GM12878 (cell line): Measurements from ENCODE around the gene SIKE1. TPM values are rescaled to one million over a fixed set of nuclear protein-coding genes. Genes with fewer than 3 reads are reported as not detected.

Experiments
- polyA plus RNA-seq, 11 experiments: library from polyadenylated mRNA; depleted of rRNA in 4 of 11; unstranded in 6 of 11; stranded (reverse) in 5 of 11; fragments of >200 nt; fragmentation: Nextera tagmentation in 4 of 11; fragmentation: Illumina TruSeq in 1 of 11; extraction: Ambion mirVana in 4 of 11; extraction: Trizol in 1 of 11; gene quantifications; 1 replicate in 1 of 11; 2 replicates in 10 of 11; pipeline versions ENCODE4 v1.2.1 to v1.2.3, GENCODE V29; 2011 to 2016; ENCODE audit warnings: inconsistent platforms in 2 of 11, missing spikeins in 2 of 11, low read depth in 1 of 11
- small RNA-seq: library from RNA; depleted of rRNA; stranded (forward); fragments of <200 nt; gene quantifications from one replicate; pipeline ENCODE3, GENCODE V24; 2014
- total RNA-seq, 4 experiments: library from RNA; depleted of rRNA in 3 of 4; stranded (reverse); fragments of >200 nt in 3 of 4; fragmentation: Illumina TruSeq in 1 of 4; extraction: Trizol in 1 of 4; gene quantifications; 2 replicates each; pipeline versions ENCODE4 v1.2.1 to v1.2.3, GENCODE V29; 2013 to 2021

Gene SIKE1
- total and polyA plus RNA-seq, 10 of the 15 experiments (the other 5 are each of a cell fraction or from before 2014, with no cell fraction given), result 10.4 to 67.0 (median 45.5) TPM

Small RNA genes within 50 kb of the gene (small RNA-seq; reads per million reads assigned to genes)
- gene RNY1P13, result not detected

Other genes with a start within 250 kb of the SIKE1 start
- 37.3 and 41.8 TPM in 2 replicates for gene BCAS2, start 199.1 kb downstream of the SIKE1 start, total RNA-seq (2014; rRNA removed)
- 58.3 and 60.2 TPM in 2 replicates for gene BCAS2, start 199.1 kb downstream of the SIKE1 start, total RNA-seq (2014; rRNA removed; fragmentation: Illumina TruSeq; extraction: Trizol)
- gene BCAS2, start 199.1 kb downstream of the SIKE1 start, total RNA-seq (2021), result 35.5 and 38.7 TPM in 2 replicates
- 49.1 and 88.5 TPM in 2 replicates for gene BCAS2, start 199.1 kb downstream of the SIKE1 start, polyA plus RNA-seq (2011; rRNA removed)
- gene BCAS2, start 199.1 kb downstream of the SIKE1 start, polyA plus RNA-seq (2014; fragmentation: Illumina TruSeq; extraction: Trizol), result 61.2 and 77.9 TPM in 2 replicates
- 100 to 1,000 TPM; 121 to 129 TPM for gene BCAS2, start 199.1 kb downstream of the SIKE1 start, polyA plus RNA-seq (2014; fragmentation: Nextera tagmentation; extraction: Ambion mirVana)
- gene BCAS2, start 199.1 kb downstream of the SIKE1 start, polyA plus RNA-seq (2014; rRNA removed), result 39.6 and 45.1 TPM in 2 replicates
- 100 to 1,000 TPM in 1 of 2 experiments, 10 to 100 TPM in 1; 99.6 to 105 TPM for gene BCAS2, start 199.1 kb downstream of the SIKE1 start, polyA plus RNA-seq (2016; fragmentation: Nextera tagmentation; extraction: Ambion mirVana)
- gene DENND2C, start 110.6 kb downstream of the SIKE1 start, total RNA-seq (2014; rRNA removed), result 0.06 TPM in 1 of 2 replicates, not detected in the other
- 0.04 and 0.09 TPM in 2 replicates for gene DENND2C, start 110.6 kb downstream of the SIKE1 start, total RNA-seq (2014; rRNA removed; fragmentation: Illumina TruSeq; extraction: Trizol)
- gene DENND2C, start 110.6 kb downstream of the SIKE1 start, total RNA-seq (2021), result 0.08 TPM in 1 of 2 replicates, not detected in the other
- gene DENND2C, start 110.6 kb downstream of the SIKE1 start, polyA plus RNA-seq (2011; rRNA removed), result 0.01 and 0.09 TPM in 2 replicates
- 0.08 and 0.10 TPM in 2 replicates for gene DENND2C, start 110.6 kb downstream of the SIKE1 start, polyA plus RNA-seq (2014; fragmentation: Illumina TruSeq; extraction: Trizol)
- not detected for gene DENND2C, start 110.6 kb downstream of the SIKE1 start, polyA plus RNA-seq (2014; fragmentation: Nextera tagmentation; extraction: Ambion mirVana)
- 0.03 and 0.06 TPM in 2 replicates for gene DENND2C, start 110.6 kb downstream of the SIKE1 start, polyA plus RNA-seq (2014; rRNA removed)
- gene DENND2C, start 110.6 kb downstream of the SIKE1 start, polyA plus RNA-seq (2016; fragmentation: Nextera tagmentation; extraction: Ambion mirVana), result under 1 TPM in 1 of 2 experiments, not detected in 1; 0.07 TPM
- not detected in 2 replicates for gene AMPD1, start 85.1 kb downstream of the SIKE1 start, total RNA-seq (2014; rRNA removed)
- gene AMPD1, start 85.1 kb downstream of the SIKE1 start, total RNA-seq (2014; rRNA removed; fragmentation: Illumina TruSeq; extraction: Trizol), result not detected in 2 replicates
- gene AMPD1, start 85.1 kb downstream of the SIKE1 start, total RNA-seq (2021), result not detected in 2 replicates
- not detected in 2 replicates for gene AMPD1, start 85.1 kb downstream of the SIKE1 start, polyA plus RNA-seq (2011; rRNA removed)
- 0.12 TPM in 1 of 2 replicates, not detected in the other for gene AMPD1, start 85.1 kb downstream of the SIKE1 start, polyA plus RNA-seq (2014; fragmentation: Illumina TruSeq; extraction: Trizol)
- not detected for gene AMPD1, start 85.1 kb downstream of the SIKE1 start, polyA plus RNA-seq (2014; fragmentation: Nextera tagmentation; extraction: Ambion mirVana)
- gene AMPD1, start 85.1 kb downstream of the SIKE1 start, polyA plus RNA-seq (2014; rRNA removed), result 0.14 TPM in 1 of 2 replicates, not detected in the other
- under 1 TPM in 1 of 2 experiments, not detected in 1; 0.30 TPM for gene AMPD1, start 85.1 kb downstream of the SIKE1 start, polyA plus RNA-seq (2016; fragmentation: Nextera tagmentation; extraction: Ambion mirVana)
- gene NRAS, start 63.9 kb downstream of the SIKE1 start, total RNA-seq (2014; rRNA removed), result 65.7 and 81.7 TPM in 2 replicates
- gene NRAS, start 63.9 kb downstream of the SIKE1 start, total RNA-seq (2014; rRNA removed; fragmentation: Illumina TruSeq; extraction: Trizol), result 71.3 and 72.0 TPM in 2 replicates
- gene NRAS, start 63.9 kb downstream of the SIKE1 start, total RNA-seq (2021), result 48.6 and 49.9 TPM in 2 replicates
- 73.2 and 110 TPM in 2 replicates for gene NRAS, start 63.9 kb downstream of the SIKE1 start, polyA plus RNA-seq (2011; rRNA removed)
- 67.0 and 91.3 TPM in 2 replicates for gene NRAS, start 63.9 kb downstream of the SIKE1 start, polyA plus RNA-seq (2014; fragmentation: Illumina TruSeq; extraction: Trizol)
- gene NRAS, start 63.9 kb downstream of the SIKE1 start, polyA plus RNA-seq (2014; fragmentation: Nextera tagmentation; extraction: Ambion mirVana), result 10 to 100 TPM; 31.7 to 33.0 TPM
- 31.6 and 36.7 TPM in 2 replicates for gene NRAS, start 63.9 kb downstream of the SIKE1 start, polyA plus RNA-seq (2014; rRNA removed)
- 10 to 100 TPM; 66.7 to 68.1 TPM for gene NRAS, start 63.9 kb downstream of the SIKE1 start, polyA plus RNA-seq (2016; fragmentation: Nextera tagmentation; extraction: Ambion mirVana)
- gene CSDE1, start 22.7 kb downstream of the SIKE1 start, total RNA-seq (2014; rRNA removed), result 263 and 310 TPM in 2 replicates
- gene CSDE1, start 22.7 kb downstream of the SIKE1 start, total RNA-seq (2014; rRNA removed; fragmentation: Illumina TruSeq; extraction: Trizol), result 390 and 393 TPM in 2 replicates
- 389 and 404 TPM in 2 replicates for gene CSDE1, start 22.7 kb downstream of the SIKE1 start, total RNA-seq (2021)
- 294 and 451 TPM in 2 replicates for gene CSDE1, start 22.7 kb downstream of the SIKE1 start, polyA plus RNA-seq (2011; rRNA removed)
- gene CSDE1, start 22.7 kb downstream of the SIKE1 start, polyA plus RNA-seq (2014; fragmentation: Illumina TruSeq; extraction: Trizol), result 321 and 392 TPM in 2 replicates
- 100 to 1,000 TPM; 130 to 143 TPM for gene CSDE1, start 22.7 kb downstream of the SIKE1 start, polyA plus RNA-seq (2014; fragmentation: Nextera tagmentation; extraction: Ambion mirVana)
- 160 and 185 TPM in 2 replicates for gene CSDE1, start 22.7 kb downstream of the SIKE1 start, polyA plus RNA-seq (2014; rRNA removed)
- 100 to 1,000 TPM; 226 to 229 TPM for gene CSDE1, start 22.7 kb downstream of the SIKE1 start, polyA plus RNA-seq (2016; fragmentation: Nextera tagmentation; extraction: Ambion mirVana)
- gene SYCP1, start 74.2 kb upstream of the SIKE1 start, total RNA-seq (2014; rRNA removed), result not detected in 2 replicates
- not detected in 2 replicates for gene SYCP1, start 74.2 kb upstream of the SIKE1 start, total RNA-seq (2014; rRNA removed; fragmentation: Illumina TruSeq; extraction: Trizol)
- not detected in 2 replicates for gene SYCP1, start 74.2 kb upstream of the SIKE1 start, total RNA-seq (2021)
- gene SYCP1, start 74.2 kb upstream of the SIKE1 start, polyA plus RNA-seq (2011; rRNA removed), result not detected in 2 replicates
- not detected in 2 replicates for gene SYCP1, start 74.2 kb upstream of the SIKE1 start, polyA plus RNA-seq (2014; fragmentation: Illumina TruSeq; extraction: Trizol)
- not detected for gene SYCP1, start 74.2 kb upstream of the SIKE1 start, polyA plus RNA-seq (2014; fragmentation: Nextera tagmentation; extraction: Ambion mirVana)
- gene SYCP1, start 74.2 kb upstream of the SIKE1 start, polyA plus RNA-seq (2014; rRNA removed), result not detected in 2 replicates
- not detected for gene SYCP1, start 74.2 kb upstream of the SIKE1 start, polyA plus RNA-seq (2016; fragmentation: Nextera tagmentation; extraction: Ambion mirVana)
- not detected in 2 replicates for gene TSHB, start 249.1 kb upstream of the SIKE1 start, total RNA-seq (2014; rRNA removed)
- not detected in 2 replicates for gene TSHB, start 249.1 kb upstream of the SIKE1 start, total RNA-seq (2014; rRNA removed; fragmentation: Illumina TruSeq; extraction: Trizol)
- not detected in 2 replicates for gene TSHB, start 249.1 kb upstream of the SIKE1 start, total RNA-seq (2021)
- gene TSHB, start 249.1 kb upstream of the SIKE1 start, polyA plus RNA-seq (2011; rRNA removed), result not detected in 2 replicates
- gene TSHB, start 249.1 kb upstream of the SIKE1 start, polyA plus RNA-seq (2014; fragmentation: Illumina TruSeq; extraction: Trizol), result not detected in 2 replicates
- gene TSHB, start 249.1 kb upstream of the SIKE1 start, polyA plus RNA-seq (2014; fragmentation: Nextera tagmentation; extraction: Ambion mirVana), result not detected
- gene TSHB, start 249.1 kb upstream of the SIKE1 start, polyA plus RNA-seq (2014; rRNA removed), result not detected in 2 replicates
- gene TSHB, start 249.1 kb upstream of the SIKE1 start, polyA plus RNA-seq (2016; fragmentation: Nextera tagmentation; extraction: Ambion mirVana), result not detected